ENCODE measurements around the gene DDX50.
"Not testable (repeated sequence)": the region's sequence is repeated elsewhere in the genome, so short reads cannot be mapped to it uniquely, and the experiment has no call there.

Gene DDX50, protein sequence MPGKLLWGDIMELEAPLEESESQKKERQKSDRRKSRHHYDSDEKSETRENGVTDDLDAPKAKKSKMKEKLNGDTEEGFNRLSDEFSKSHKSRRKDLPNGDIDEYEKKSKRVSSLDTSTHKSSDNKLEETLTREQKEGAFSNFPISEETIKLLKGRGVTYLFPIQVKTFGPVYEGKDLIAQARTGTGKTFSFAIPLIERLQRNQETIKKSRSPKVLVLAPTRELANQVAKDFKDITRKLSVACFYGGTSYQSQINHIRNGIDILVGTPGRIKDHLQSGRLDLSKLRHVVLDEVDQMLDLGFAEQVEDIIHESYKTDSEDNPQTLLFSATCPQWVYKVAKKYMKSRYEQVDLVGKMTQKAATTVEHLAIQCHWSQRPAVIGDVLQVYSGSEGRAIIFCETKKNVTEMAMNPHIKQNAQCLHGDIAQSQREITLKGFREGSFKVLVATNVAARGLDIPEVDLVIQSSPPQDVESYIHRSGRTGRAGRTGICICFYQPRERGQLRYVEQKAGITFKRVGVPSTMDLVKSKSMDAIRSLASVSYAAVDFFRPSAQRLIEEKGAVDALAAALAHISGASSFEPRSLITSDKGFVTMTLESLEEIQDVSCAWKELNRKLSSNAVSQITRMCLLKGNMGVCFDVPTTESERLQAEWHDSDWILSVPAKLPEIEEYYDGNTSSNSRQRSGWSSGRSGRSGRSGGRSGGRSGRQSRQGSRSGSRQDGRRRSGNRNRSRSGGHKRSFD

DNA sequence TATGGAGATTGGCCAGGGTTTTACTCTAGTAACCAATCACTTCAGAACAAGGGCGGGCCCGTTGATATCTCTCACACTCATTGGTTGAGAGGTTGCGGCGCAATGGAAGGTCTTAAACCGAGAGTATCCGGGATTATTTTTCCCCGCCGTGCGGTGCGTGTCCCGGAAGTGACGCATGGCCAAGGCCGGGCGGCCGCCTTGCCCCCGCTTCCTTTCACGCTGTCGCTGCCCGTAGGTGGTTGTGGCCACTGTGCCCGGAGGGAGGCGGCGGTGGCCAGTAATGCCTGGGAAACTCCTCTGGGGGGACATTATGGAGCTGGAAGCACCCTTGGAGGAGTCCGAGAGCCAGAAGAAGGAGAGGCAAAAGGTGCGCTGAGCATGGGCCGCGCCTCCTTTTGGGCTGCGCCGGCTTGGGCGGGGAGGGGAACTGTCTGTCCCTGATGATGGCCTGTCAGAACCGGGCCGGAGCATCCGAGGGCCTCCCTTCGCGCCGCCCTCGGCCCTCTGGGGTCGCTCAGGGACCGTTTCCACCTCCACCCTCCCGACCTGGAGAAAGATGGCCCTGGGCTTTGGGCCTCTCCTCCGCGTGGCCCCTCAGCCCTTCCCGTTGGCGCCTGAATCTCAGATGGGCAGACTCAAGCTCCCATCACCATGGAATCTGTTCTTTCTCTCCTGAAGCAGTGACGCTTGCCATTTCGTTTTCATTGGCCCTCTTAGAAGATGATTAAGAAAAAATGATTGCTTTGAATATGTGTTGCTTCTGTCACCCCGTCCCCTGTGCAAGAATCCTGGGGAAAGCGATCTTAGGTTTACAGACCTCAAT, at the start of gene DDX50:
DDX50 (plus strand) TSS at position 211 of the 823 bp plus-strand sequence; CDS start at position 281, 70 bp downstream.
- Histone ChIP-seq H3K27ac (ENCODE audit: low read length) (peak within 1 kb of the TSS; percentile 93), H3K9ac (ENCODE audit: low read depth, low read length) (peak within 1 kb of the TSS; percentile 92), H3K4me3 (ENCODE audit: low read length) (peak within 1 kb of the TSS; percentile 98), H3K36me3 (ENCODE audit: insufficient read depth, low read depth, low read length) (peaks cover 5% of the 10 kb centered on the region), H3K27me3 (ENCODE audit: insufficient read depth, low read length) (no peaks in the 10 kb centered on the region; the same call in 1 of the 2 replicates), H3K4me1 (ENCODE audit: insufficient read depth, low read length) (peaks cover 9% of the 10 kb centered on the region; the same call in 1 of the 2 replicates), H3K9me3 (ENCODE audit: insufficient read depth, low read depth, low read length) (no peaks in the 10 kb centered on the region)

DNA sequence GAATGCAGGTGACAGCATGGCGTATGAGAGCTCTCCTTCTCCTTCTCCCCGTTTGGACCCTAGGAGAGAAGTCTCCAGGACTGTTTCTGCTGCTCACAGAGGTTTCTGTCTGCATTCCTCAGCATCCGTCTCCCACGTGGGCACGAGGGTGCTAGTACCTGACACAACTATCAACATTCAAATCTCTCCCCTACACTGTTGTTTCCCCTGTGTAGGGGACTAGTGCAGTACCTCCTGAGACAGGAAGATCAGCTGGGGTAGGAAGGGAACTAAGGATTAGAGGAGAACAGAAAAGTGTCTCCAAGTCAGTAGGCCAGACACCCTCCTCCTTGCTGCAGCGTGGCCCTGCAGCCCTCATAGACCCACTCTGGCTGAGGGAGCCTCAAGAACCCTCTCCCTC, 44.8 kb upstream of the DDX50 start:
- H3K27me3 ChIP-seq (ENCODE audit: insufficient read depth, low read length): no peaks in the 10 kb centered on the region
- no peak overlapping the region for H3K27ac ChIP-seq (ENCODE audit: low read length)
- no peak overlapping the region for H3K9ac ChIP-seq (ENCODE audit: low read depth, low read length)
- peaks cover 11% of the 10 kb centered on the region for H3K9me3 ChIP-seq (ENCODE audit: insufficient read depth, low read depth, low read length)
- no peaks in the 10 kb centered on the region for H3K36me3 ChIP-seq (ENCODE audit: insufficient read depth, low read depth, low read length)
- no peak overlapping the region for H3K4me3 ChIP-seq (ENCODE audit: low read length)
- H3K4me1 ChIP-seq (ENCODE audit: insufficient read depth, low read length): no peaks in the 10 kb centered on the region

DNA sequence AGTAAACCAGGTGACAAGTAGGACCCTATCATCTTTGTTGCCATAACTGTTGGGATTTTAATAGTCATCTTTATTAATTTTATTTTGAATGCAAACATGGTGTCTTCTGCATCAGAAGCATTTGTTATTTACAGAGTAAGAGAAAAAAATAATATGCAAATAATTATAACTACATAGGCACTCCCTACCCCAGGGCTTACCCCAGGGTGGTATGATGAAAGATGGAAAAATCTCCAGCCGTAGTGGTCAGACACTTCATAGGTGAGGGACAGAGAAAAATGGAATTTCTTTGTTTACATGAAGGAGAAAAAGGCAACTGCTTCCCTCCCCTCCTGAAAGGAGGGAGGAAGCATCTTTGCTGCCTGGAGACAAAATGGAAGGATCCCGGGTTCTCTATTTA, 44.1 kb upstream of the DDX50 start:
- no peak overlapping the region for H3K27ac ChIP-seq (ENCODE audit: low read length)

DNA sequence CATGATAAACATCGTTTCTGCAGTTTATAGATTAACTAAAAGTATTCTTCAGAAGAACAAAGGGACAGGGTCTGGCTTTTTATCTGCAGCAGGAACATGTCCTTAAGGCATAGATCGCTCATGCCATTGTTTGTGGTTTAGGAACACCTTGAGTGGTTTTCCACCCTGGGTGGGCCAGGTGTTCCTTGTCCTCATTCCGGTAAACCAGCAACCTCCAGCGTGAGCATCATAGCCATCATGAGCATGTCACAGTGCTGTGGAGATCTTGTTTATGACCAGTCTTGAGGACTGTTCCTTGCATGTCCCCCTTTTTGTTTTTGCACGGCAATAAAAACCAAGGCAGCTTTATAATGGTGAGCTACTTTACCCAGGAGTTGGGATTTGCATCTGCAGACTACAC, 39.9 kb upstream of the DDX50 start:
- Histone ChIP-seq H3K27me3 (ENCODE audit: insufficient read depth, low read length) (no peaks in the 10 kb centered on the region), H3K36me3 (ENCODE audit: insufficient read depth, low read depth, low read length) (no peaks in the 10 kb centered on the region), H3K4me3 (ENCODE audit: low read length) (no peak overlapping the region), H3K9me3 (ENCODE audit: insufficient read depth, low read depth, low read length) (peaks cover 25% of the 10 kb centered on the region), H3K4me1 (ENCODE audit: insufficient read depth, low read length) (no peaks in the 10 kb centered on the region), H3K27ac (ENCODE audit: low read length) (no peak overlapping the region), H3K9ac (ENCODE audit: low read depth, low read length) (no peak overlapping the region)

More for the DNA sequence above, 44.1 kb upstream of the DDX50 start:
- Histone ChIP-seq H3K9ac (ENCODE audit: low read depth, low read length) (no peak overlapping the region), H3K36me3 (ENCODE audit: insufficient read depth, low read depth, low read length) (no peaks in the 10 kb centered on the region), H3K27me3 (ENCODE audit: insufficient read depth, low read length) (no peaks in the 10 kb centered on the region), H3K9me3 (ENCODE audit: insufficient read depth, low read depth, low read length) (peaks cover 17% of the 10 kb centered on the region), H3K4me3 (ENCODE audit: low read length) (no peak overlapping the region), H3K4me1 (ENCODE audit: insufficient read depth, low read length) (no peaks in the 10 kb centered on the region)

DNA sequence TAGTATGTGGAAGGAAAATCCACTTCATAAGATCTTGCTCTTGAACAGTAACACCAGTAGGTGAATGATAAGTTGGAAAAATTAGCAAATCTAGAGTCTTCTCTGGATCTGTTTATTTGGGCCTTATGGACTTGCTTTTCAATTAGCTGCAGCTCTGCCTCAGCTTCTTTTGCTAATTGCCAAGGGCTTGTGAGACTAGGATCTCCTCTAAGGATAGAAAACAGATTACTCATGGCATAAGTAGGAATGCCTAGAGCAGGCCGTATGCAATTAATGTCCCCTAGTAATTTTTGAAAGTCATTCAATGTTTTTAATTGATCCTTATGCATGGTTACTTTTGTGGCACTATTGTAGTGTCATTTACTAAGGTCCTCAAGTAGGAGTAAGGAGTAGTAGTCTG, 36.5 kb upstream of the DDX50 start:
- Histone ChIP-seq H3K4me1 (ENCODE audit: insufficient read depth, low read length) (no peaks in the 10 kb centered on the region; the same call in 1 of the 2 replicates), H3K9me3 (ENCODE audit: insufficient read depth, low read depth, low read length) (peaks cover 40% of the 10 kb centered on the region), H3K4me3 (ENCODE audit: low read length) (no peak overlapping the region), H3K9ac (ENCODE audit: low read depth, low read length) (no peak overlapping the region), H3K27me3 (ENCODE audit: insufficient read depth, low read length) (no peaks in the 10 kb centered on the region), H3K27ac (ENCODE audit: low read length) (no peak overlapping the region), H3K36me3 (ENCODE audit: insufficient read depth, low read depth, low read length) (no peaks in the 10 kb centered on the region)

DNA sequence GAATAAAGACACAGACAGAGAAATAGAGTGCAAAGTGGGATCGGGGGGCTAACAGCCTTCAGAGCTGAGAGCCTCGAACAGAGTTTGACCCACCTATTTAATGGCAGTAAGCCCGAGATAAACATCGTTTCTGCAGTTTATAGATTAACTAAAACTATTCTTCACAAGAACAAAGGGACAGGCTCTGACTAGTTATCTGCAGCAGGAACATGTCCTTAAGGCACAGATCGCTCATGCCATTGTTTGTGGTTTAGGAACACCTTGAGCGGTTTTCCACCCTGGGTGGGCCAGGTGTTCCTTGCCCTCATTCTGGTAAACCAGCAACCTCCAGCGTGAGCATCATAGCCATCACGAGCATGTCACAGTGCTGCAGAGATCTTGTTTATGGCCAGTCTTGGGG, 32.9 kb upstream of the DDX50 start:
- not testable (repeated sequence) for H3K4me3 ChIP-seq (ENCODE audit: low read length); H3K9ac ChIP-seq (ENCODE audit: low read depth, low read length); H3K36me3 ChIP-seq (ENCODE audit: insufficient read depth, low read depth, low read length); H3K27ac ChIP-seq (ENCODE audit: low read length); H3K27me3 ChIP-seq (ENCODE audit: insufficient read depth, low read length)
- Histone ChIP-seq H3K4me1 (ENCODE audit: insufficient read depth, low read length) (peaks cover 20% of the 10 kb centered on the region), H3K9me3 (ENCODE audit: insufficient read depth, low read depth, low read length) (peaks cover 17% of the 10 kb centered on the region)

DNA sequence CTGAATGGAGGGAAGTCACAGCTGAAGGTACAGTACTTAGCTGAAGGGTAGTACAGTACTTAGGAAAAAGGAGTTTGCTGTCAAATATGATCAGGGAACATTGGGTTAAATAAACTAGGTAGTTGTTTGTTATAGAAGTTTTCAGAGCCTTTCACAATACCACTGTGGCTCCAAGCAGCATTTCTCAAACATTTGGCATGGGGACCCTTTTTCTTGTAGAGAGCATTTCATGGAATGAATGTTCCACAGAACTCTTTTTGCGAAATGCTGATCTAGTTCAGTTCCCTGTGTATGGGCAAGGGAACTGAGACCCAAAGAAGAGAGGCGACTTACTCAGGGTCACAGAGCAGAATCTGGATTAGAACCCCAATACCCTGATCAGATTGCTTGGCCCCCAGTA, 31.5 kb upstream of the DDX50 start:
- Histone ChIP-seq H3K27me3 (ENCODE audit: insufficient read depth, low read length) (no peaks in the 10 kb centered on the region), H3K9ac (ENCODE audit: low read depth, low read length) (no peak overlapping the region), H3K36me3 (ENCODE audit: insufficient read depth, low read depth, low read length) (no peaks in the 10 kb centered on the region), H3K9me3 (ENCODE audit: insufficient read depth, low read depth, low read length) (peaks cover 15% of the 10 kb centered on the region), H3K27ac (ENCODE audit: low read length) (no peak overlapping the region), H3K4me1 (ENCODE audit: insufficient read depth, low read length) (peaks cover 20% of the 10 kb centered on the region), H3K4me3 (ENCODE audit: low read length) (no peak overlapping the region)

DNA sequence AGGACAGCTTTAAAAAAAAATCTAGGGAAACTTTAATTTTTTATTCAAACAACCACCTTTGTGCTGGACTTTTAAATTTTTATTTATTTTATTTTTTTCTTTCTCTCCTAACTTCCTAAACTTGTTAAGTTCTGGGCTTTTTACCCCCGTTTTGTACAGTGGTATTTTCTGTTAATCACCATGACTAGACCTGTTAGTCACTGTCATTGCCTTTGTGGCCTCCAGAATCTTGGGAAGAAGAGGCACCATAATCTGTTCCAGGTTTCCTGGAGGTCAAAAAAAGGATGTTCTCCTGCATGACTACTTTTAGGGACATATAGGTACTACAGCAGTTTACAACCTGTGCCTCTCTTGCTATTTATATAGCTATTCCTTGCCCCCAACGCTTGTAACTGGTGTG, 31.1 kb upstream of the DDX50 start:
- Histone ChIP-seq H3K4me1 (ENCODE audit: insufficient read depth, low read length) (peaks cover 20% of the 10 kb centered on the region), H3K9ac (ENCODE audit: low read depth, low read length) (no peak overlapping the region), H3K27me3 (ENCODE audit: insufficient read depth, low read length) (no peaks in the 10 kb centered on the region), H3K4me3 (ENCODE audit: low read length) (no peak overlapping the region; the same call in 1 of the 2 replicates), H3K36me3 (ENCODE audit: insufficient read depth, low read depth, low read length) (no peaks in the 10 kb centered on the region), H3K9me3 (ENCODE audit: insufficient read depth, low read depth, low read length) (peaks cover 15% of the 10 kb centered on the region), H3K27ac (ENCODE audit: low read length) (no peak overlapping the region)

DNA sequence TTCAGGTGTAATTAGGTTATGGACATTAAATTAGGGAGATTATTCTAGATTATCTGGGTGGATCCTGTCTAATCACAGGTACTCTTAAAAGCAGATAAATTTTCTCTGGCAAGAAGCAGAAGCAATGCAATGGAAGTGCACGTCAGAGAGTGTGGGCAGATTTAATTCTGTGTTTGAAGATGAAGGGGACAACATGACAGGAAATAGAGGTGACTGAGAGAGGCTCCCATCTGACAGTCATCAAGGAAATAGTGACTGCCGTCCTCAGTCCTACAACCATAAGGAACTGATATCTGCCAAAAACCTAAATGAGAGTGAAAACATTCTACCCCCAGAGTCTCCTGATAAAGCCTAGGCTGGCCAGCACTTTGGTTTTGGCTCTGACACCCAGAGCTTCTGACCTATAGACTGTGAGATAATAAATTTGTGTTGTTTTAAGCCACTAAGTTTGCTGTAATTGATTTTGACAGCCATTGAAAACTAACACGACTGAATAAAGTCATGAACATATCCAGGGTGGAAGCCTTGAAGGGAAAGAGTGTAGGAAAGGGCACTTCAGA, 30.5 kb upstream of the DDX50 start:
- Histone ChIP-seq H3K27me3 (ENCODE audit: insufficient read depth, low read length) (no peaks in the 10 kb centered on the region), H3K4me3 (ENCODE audit: low read length) (peak overlapping the region; percentile 53), H3K9ac (ENCODE audit: low read depth, low read length) (peak overlapping the region; percentile 41; the same call in 1 of the 2 replicates), H3K9me3 (ENCODE audit: insufficient read depth, low read depth, low read length) (peaks cover 15% of the 10 kb centered on the region), H3K36me3 (ENCODE audit: insufficient read depth, low read depth, low read length) (no peaks in the 10 kb centered on the region), H3K27ac (ENCODE audit: low read length) (no peak overlapping the region), H3K4me1 (ENCODE audit: insufficient read depth, low read length) (peaks cover 20% of the 10 kb centered on the region)

DNA sequence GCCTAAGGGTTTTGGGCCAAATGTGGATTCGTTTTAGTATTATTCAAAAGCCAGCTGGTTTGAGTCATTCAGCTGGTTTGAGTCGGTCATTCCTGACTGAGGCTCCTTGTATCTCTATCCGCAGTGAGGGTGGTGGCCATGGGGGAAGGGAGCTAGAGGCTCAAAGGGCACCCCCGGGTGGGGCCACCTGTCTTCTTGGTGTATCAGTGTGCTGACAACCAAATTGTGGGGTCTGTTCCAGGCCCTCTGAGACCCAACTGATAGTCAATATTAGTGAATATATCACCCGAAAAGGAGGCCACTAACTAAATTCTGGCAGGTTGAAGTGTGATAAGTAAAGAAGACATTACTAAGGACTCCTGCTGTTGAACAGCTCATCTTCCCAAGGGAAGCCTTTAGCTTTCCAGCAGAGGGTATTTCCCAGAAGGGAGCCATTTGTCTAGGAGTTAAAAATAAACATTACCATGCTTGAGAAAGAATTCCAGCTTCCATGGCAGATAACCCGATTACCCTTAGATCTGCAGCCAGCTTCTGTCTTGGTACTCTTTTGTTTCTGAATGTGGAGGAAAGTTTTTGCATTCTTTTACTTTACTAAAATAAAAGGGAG, 29.9 kb upstream of the DDX50 start:
- H3K27ac ChIP-seq (ENCODE audit: low read length): peak overlapping the region; percentile 56

More for the DNA sequence above, 29.9 kb upstream of the DDX50 start:
- Histone ChIP-seq H3K36me3 (ENCODE audit: insufficient read depth, low read depth, low read length) (no peaks in the 10 kb centered on the region), H3K9me3 (ENCODE audit: insufficient read depth, low read depth, low read length) (peaks cover 15% of the 10 kb centered on the region), H3K4me1 (ENCODE audit: insufficient read depth, low read length) (peaks cover 20% of the 10 kb centered on the region), H3K9ac (ENCODE audit: low read depth, low read length) (peak overlapping the region; percentile 41; the same call in 1 of the 2 replicates), H3K27me3 (ENCODE audit: insufficient read depth, low read length) (no peaks in the 10 kb centered on the region), H3K4me3 (ENCODE audit: low read length) (peak overlapping the region; percentile 53)
